ENCODE results near the gene PACRG.

PACRG gene

DNA sequence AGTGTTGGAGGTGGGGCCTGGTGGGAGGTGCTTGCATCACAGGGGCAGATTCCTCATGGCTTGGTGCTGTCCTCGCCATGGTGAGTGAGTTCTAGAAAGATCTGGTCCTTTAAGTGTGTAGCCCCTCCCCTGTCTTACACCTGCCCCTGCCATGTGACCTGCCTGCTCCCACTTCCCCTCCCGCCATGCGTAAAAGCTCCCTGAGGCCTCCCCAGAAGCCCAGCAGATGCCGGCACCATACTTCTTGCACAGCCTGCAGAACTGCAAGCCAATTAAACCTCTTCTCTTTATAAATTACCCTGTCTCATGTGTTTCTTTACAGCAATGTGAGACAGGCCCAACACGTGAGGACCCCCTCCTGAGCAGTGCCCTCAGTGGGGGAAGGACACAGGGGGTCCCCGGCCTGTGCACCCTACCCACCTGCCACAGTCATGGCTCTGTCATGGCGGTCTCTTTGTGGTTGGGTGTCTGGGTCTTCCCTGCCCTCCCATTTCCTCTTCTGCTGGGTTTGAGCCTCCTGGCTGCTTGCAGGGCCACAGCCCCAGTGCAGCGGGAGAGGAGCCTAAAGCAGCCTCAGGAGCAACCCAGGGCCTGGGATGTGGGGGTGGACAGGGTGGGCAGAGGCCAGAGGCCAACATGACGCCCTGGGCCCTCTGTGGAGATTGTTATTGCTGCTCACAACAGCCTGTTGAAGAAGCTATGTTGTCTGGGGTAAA, 599.5 kb downstream of the PACRG start:
- no peak for DNase-seq (ENCODE audit: low read depth in 1 of 2, low spot score in 1 of 2)

DNA sequence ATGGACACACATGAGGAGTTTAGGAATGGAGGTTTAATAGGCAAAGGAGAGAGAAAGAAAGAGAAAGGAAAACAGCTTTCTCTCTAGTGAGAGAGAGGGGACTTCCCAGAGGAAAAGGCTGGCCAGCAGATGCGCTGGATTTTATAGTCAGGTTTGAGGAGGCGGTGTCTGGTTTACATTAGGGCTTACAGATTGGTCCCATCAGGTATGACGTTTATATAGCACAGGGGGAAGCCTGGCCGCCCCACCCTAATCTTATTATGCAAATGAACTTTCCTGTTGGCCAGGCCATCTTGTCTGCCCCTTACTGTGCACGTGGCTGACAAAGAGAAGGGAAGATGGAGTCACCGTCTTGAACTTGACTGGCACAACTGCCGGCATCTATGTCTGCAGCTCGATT, 600.1 kb downstream of the PACRG start:
- DNase-seq (ENCODE audit: low read depth in 1 of 2, low spot score in 1 of 2): no peak

DNA sequence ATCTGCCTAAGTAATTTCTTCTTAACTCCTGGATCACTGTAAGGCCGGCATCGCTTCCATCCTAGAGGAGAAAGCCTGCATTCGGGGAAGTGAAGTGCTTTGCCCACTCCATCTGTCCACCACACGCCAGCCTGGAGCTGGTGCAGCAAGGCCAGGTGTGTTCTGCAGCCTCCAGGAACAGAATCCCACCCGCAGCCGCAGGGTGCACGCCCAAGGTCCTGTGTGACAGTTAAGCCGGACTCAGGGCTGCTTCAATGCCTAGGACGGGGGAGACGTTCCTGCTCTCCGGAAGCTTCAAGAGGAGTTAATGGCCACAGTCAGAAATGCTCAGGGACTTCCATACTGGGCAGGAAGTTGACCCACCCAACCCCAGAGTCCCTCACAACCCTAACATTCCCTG, 600.6 kb downstream of the PACRG start:
- DNase-seq (ENCODE audit: low read depth in 1 of 2, low spot score in 1 of 2): no peak

DNA sequence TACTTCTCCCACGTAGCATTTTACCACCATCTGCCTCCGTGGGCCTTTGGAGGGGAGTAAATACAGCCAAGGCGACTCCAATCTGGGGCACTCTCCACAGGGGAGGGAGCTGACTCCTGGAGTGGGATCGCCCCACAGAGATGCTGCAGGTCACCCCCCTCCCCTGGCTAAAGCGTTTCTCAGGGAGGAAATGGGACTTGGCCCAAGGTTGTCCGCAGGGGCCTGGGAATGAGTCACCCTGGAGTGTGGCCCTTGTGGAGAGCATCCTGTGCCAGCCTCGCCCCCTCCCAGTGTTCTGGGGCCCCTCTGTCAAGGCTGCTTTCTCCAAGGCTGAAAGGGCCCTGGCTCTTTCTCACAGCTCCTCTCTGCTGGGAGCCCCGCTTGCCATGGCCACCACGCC, 602.2 kb downstream of the PACRG start:
- no peak for DNase-seq (ENCODE audit: low read depth in 1 of 2, low spot score in 1 of 2)

DNA sequence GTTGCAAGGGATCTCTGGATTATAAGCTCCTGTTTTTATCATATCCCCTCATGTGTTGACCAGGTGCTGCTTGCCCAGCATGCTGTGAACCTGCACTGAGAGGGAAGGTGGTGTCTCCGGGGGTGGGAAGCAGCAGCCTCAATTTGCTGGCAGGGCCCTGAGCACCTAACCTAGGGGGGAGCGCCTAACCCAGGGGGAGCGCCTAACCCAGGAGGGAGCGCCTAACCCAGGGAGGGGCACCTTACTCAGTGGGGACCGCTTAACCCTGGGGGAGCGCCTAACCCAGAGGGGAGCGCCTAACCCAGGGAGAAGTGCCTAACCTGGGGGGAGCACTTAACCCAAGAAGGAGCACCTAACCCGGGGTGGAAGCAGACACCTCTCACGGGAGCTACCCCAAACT, 603.5 kb downstream of the PACRG start:
- no peak for DNase-seq (ENCODE audit: low read depth in 1 of 2, low spot score in 1 of 2)

DNA sequence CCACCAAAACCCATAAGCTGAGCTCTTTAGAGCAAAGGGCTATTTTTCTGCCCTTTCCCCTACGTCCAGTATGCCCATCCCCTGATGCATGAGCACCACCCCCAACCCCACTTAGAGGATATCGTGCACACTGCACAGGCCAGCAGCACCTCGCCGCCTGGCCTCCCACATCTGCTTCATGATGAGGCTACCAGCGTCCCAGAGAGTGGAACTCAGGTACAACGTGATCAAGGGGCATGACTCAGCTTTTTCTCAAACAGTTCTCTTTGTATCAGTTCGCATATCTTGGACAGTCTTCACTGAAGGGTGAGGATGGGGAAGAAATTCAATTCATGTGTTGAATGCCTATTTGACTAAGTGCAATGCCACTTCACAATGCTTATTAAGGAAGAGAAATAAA, 604.8 kb downstream of the PACRG start:
- DNase-seq (ENCODE audit: low read depth in 1 of 2, low spot score in 1 of 2): no peak

DNA sequence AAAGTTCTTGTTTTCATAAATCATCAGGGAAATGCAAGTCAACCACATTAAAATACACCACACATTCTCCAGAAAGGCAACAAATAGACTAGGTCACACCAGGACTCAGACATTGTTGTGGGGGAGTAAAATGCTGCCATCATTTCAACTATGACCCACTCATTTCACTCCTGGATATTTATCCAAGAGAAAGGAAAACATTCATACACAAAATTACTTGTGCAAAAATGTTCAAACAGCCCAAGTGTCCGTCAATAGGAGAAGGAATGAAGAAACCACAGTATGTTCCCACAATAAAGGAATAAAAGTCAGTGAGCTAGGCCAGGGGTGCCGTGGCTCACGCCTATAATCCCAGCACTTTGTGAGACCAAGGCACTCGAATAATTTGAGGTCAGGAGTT, 605.3 kb downstream of the PACRG start:
- DNase-seq (ENCODE audit: low read depth in 1 of 2, low spot score in 1 of 2): no peak

DNA sequence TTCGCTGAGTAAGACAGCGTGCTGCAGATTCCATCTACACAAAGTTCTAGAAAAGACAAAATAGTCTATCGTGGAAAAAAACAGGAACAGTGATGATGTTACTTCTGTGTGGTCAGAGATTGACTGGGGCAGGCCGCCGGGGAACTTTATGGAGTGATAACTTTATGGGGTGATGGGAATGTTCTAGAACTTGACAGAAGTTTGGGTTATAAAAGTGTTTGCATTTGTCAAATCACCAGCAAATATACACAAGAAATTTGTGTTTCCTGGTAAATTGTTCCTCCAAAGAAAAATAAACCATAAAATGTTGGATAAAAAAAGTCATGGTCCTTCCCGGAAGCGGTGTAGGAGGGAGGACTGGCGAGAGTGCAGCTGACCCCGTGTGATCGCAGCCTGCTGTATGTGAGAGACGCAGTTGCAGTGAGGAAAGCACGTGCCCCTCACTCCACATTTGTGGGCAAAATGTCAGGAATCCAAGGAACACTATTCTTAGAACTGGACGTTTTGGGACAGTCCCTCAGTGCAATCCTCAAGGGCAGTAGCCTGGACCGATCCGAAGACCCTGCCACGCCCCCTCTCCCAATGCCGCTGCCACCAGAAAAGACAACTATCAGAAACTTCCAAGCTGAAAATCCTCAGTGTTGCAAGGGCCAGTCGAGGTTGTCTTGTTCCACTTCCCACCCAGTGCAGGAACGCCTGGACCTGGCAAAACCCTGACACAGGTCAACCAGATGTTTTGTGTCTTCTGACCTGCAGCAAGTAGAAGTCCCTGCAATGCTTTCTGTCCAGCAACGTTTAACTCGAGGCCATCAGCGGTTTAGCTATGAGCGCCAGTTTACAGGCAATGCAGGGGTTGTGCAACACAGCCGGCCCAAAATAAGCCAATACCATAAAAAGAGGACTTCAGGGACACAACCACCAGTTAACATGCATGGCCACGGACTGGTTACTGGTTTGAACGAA, 606.2 kb downstream of the PACRG start:
- no peak for DNase-seq (ENCODE audit: low read depth in 1 of 2, low spot score in 1 of 2)

DNA sequence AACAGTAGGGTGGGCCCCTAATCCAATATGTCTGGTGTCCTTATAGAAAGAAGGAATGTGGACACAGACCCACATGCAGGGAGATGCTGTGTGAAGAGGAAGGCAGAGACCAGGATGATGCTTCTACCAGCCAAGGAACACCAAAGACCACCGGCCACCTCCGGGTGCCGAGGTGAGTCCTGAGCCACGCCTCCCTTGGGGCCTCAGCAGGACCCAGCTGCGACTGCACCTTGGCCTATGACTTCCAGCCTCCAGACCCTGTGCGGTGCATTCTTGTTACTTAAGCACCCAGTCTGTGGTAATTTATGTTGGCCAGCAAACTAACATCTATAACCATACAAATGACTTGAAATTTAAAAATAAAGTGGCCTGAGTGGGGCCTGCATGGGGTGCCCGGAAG, 607.3 kb downstream of the PACRG start:
- no peak for DNase-seq (ENCODE audit: low read depth in 1 of 2, low spot score in 1 of 2)

DNA sequence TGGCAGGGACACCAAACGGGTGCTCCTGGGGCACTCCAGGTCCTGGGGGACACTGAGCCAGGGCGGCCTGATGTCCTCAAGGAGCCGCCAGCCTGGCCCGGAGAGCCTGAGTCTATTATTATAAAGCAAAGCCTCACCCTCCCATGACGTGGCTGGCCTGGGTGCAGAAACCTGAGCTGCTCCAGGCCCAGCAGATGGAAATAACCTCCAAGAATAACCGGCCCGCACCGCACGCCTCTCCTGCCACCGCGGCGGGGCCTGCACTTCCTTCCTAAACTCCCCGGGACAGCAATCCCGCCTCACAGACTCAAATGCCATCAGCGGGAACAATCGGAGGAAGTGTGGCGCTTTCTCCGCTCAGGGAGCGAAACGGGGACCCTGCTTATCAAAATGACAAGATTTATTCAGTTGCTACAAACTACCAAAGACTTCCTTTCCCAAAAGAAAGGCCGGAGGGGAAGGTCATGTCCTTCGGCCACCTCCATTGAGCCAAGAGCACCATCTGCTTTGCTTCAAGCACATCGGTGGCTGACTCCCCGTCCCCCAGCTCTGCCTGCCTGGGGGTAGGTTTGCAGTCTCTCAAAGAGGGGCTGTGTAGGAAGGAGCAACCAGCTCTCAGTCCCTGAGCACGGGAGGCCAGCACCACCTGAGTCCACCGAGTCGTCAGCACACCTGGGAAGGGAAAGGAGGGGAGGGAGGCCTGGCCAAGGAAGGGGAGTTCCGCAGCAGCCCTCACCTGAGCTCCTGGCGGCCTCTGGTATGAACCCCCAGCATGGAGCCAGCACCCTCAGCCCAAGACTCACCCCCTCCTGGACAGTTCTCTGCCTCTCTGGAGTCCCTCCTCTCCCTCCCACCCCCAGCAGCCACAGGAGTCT, 608.1 kb downstream of the PACRG start:
- DNase-seq (ENCODE audit: low read depth in 1 of 2, low spot score in 1 of 2): no peak

DNA sequence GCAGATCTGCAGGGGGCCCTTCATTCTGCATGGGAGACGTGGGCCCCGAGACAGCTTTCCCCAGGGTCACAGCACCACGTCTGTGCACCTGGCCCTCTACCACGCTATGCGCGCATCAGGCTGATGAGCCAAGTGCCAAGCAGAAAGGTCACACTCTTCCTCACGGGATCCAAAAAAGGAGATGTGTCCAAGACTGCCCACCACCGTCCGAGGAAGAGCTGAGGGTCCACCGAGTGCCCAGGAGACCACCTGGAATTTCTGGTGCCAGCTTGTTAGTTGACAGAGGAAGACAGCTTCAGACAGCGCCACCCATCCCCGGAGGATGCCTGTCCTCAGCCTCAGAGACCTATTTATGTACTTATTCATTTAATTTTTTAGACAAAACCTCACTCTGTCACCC, 609.2 kb downstream of the PACRG start:
- DNase-seq (ENCODE audit: low read depth in 1 of 2, low spot score in 1 of 2): no peak

DNA sequence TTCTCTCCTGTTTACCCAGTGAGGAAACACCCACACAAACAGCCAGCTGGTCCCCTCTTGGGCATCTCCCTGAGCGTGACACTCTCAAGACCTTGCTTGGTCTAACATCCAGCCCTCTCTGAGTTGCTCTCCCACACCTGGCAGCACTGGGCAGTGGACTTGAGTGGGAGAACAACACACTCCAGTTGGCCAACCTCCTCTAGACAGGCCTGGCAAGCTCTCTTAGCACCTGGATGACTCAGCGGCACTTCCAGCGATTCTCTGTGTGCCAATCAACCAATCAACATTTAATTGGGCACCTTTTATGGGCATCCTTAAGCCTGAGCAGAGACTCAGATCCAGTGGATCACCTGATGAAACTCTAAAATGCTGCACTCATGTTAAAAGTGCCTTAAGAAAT, 610.2 kb downstream of the PACRG start:
- no peak for DNase-seq (ENCODE audit: low read depth in 1 of 2, low spot score in 1 of 2)

DNA sequence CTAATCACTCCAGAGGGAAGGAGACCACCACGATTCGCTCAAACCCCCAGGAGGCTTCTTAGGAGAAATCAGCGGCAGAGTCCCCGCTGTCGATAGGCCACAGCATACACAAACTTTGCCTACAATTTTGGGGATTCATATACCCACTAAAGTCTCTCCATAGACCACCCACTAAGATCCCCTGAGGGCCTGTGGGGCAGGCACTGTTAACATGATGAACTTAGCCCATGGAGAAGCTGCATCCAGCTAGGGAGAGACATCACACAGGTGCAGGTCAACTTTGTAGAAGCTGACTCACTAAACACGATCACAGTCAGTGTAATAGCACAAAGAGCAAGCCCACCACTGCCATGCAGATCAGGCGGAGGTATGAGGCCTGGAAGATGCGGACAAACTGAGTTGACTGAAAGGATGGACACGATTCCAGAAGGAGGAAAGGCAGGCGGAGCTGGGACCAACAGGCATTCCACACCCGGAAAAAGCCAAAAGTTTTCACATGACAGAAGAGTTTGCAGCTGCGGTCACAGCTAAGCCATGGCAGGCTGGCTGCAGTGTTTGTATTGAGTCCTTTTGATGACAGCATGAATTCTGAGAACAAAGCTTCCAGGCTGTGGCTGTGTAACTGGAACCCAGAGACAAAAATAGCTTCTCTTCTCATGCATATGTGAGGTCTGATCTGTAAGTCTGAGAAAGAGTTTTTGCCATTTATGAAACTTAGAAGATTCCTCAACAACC, 611.1 kb downstream of the PACRG start:
- no peak for DNase-seq (ENCODE audit: low read depth in 1 of 2, low spot score in 1 of 2)

DNA sequence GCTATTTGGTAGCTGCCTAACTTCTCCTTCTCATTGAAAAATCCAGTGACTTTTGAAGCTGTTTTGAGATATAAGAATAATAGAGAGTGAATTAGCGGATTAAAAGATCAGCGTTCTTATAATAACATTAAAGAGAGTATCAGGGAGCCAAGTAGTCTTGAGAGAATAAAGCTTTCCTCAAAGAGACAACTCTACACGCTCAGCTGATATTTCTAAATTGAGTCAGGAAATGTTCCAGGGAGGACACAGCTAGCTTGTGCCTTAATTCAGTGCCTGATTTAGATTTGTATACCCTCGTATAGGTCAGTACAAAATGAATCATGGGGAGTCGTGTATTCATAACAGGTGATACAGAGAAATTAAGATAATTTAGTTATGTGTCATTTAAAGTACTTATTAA, 611.7 kb downstream of the PACRG start:
- no peak for DNase-seq (ENCODE audit: low read depth in 1 of 2, low spot score in 1 of 2)

DNA sequence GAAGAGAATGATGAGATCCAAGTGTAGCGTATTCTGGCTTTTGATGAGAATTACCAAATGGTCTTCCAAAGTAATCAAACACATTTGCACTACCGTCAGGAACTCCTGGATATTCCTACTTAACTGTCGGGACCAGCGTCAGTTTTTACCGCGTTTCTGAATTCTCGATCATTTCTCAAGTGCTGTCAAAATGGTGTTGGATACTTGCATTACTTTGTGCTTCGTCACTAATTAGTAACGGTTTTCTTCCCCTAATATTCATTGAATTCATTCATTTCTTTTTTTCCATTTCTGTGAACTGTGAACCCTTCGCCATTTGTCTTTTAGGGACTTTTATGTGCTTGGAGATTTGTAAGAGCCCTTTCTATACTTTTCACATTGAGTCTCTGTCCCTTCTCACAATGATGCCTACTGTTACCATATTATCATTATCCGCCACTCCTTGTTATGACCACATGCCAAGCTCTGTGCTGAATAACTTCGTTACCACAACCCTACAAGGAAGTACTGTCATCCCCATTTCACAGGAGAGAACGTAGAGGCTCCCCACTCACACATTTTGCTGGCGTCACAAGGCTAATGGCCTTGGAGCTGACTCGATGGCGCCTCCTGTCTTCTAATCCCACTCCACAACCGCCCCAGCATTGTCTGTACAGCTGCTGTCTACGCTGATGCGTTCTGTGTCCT, 612.6 kb downstream of the PACRG start:
- DNase-seq (ENCODE audit: low read depth in 1 of 2, low spot score in 1 of 2): no peak

DNA sequence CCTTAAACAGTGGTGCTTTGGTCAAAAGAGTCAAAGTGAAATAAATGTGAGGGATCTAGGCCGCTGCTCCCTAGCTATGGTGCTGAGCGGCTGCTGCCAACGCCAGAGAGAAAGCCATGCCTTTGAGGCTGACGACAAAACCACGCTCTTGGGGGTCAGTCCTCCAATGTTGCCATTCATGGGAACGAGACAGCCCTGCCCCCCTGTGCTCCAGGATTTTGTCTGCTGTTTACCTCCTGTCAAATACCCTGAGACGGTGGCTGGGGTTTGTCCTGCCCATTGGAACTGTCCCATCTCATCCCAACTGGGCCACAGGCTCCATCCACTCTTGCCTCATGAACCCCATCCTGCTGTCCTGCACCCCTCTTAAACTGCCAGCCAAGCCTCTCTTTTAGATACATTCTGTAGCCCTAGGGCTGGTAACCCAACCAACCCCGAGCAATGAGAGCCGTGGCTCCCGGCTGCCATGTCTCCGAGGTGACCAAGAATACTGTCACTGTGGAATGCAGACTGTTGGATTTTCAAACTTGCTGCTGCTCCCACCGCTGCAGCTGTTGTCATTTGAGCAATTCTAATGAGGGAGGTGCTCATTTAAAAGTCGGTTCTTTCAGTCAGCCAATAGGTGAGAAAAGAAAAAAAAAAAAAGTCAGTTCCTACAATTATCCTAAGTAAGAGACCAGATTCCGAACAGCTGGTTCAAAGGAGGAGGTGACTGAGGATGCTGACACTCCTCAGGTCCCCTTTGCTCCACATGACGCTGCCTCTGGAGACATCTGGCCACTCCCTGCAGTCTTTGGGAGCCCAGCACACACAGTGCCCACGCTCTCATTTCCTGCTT, 613.7 kb downstream of the PACRG start:
- no peak for DNase-seq (ENCODE audit: low read depth in 1 of 2, low spot score in 1 of 2)

DNA sequence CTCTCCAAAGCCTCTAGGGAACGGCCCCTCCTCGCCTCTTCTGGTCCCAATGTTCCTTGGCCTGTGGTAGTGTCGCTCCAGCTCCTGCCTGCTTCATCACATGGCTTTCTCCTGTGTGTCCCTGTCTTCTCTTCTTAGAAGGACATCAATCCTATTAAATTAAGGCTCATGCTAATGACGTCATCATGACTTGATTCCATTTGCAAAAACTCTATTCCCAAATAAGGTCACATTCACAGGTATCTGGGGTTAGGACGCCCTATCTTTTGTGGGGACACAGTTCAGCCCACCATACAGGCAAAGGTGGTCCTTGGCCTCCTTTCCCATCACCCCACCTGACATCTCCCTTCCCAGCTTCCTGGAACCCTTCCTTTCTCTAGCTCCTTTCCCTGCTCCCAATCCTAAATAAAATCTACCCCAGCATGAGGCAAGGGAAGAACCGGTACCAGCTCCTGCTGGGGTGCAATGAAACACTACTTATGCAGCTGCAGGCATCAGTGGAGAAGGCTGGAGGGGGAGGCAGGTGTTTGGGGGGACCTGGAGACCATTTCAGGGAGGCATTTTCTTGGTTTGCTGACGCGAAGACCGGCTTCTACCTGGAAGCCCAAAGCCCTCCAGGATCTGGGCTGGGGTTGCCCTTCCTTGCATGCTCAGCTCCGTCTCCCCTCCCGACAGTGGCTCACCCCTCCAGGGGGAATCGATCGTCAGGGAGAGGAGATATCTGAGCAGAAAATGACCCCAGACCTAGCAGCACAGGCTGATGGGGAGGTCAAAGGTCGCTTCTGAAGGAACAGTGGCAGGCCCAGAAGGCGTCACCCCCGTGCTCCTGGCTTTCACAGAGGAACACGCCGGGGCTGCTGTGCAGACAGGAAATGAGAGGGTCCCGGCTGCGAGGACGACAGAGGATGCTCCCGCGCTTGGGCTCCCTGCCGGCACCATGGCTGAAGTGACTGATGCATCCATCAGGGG, 615.1 kb downstream of the PACRG start:
- no peak for DNase-seq (ENCODE audit: low read depth in 1 of 2, low spot score in 1 of 2)

DNA sequence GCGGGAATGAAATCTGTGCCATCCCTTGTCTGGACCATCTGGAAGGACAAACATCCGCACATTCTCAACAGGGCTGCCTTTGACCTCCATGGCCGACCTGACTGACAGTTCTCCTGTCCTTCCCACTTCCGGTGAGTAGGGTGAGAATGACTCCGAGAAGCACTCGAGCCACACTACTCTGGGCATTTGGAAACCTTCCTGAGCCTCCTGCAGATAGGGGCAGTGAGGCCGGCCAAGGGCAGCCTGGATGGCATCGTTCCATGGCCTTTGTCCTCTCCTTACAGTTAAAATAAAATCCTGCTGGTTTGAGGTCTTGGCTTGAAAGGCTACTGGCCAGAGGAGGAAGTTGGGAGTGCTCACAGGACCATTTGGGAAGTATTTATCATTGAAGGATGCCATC, 615.8 kb downstream of the PACRG start:
- DNase-seq (ENCODE audit: low read depth in 1 of 2, low spot score in 1 of 2): no peak

Data from stimulated activated CD4-positive, alpha-beta T cell treated with anti-CD3 and anti-CD28 coated beads, Interleukin-15, amount 100 ng/mL, for 1 hour (primary cell).